Stimulated activated CD8-positive, alpha-beta memory T cell treated with anti-CD3 and anti-CD28 coated beads, Interleukin-7, amount 100 ng/mL, for 4 hours (primary cell): ENCODE measurements around the gene IER2.
"Not testable (repeated sequence)": the region's sequence is repeated elsewhere in the genome, so short reads cannot be mapped to it uniquely, and the experiment has no call there.

Experiments used
- DNase-seq, 2 donors: peaks; one replicate each; pipeline ENCODE4 v3.0.0-alpha.2; 2020; ENCODE audit warnings: low read depth in 2 of 2

Gene IER2

DNA sequence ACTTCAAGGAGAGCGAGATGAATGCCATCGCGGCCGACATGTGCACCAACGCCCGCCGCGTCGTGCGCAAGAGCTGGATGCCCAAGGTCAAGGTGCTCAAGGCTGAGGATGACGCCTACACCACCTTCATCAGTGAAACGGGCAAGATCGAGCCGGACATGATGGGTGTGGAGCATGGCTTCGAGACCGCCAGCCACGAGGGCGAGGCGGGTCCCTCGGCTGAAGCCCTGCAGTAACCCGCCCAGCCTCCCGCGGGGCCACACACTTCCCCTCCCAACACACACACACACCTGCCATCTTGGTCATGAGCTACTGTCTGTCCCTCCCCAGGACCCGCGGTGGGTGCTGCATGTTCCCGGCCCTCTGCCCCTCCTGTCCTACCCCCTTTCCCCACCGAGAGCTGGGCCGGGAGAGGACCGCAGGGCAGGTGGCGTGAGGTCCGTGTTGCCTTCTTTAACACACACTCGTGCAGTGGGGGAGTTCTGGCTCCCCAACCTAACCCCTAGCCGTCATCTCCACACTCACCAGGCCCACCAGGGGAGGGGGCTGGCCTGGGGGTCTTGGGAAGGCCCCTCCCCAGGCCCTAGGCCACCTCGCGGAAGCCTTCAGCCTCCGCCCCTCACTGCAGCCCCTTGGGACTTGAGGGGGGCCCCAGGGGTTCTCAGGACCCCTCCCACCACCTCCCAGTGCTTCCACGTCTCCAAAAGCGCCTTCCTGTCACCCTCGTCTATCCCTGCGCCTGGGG is 11.9 kb upstream of the IER2 start:
- no peak for DNase-seq

DNA sequence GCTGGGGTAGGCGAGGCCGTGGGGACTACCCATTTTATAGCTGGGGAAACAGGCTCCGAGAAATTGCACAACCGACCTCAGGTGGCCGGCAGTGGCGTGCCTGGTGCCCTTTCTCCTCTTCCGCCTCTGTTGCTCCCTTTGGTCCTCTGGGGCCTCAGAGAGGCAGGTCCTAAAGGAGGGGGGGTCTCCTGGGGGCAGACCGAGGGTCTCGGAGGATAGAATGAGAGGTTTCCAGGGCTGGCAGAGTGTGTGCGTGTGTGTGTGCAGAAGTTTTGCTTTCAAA is 11.4 kb upstream of the IER2 start:
- DNase-seq: no peak

DNA sequence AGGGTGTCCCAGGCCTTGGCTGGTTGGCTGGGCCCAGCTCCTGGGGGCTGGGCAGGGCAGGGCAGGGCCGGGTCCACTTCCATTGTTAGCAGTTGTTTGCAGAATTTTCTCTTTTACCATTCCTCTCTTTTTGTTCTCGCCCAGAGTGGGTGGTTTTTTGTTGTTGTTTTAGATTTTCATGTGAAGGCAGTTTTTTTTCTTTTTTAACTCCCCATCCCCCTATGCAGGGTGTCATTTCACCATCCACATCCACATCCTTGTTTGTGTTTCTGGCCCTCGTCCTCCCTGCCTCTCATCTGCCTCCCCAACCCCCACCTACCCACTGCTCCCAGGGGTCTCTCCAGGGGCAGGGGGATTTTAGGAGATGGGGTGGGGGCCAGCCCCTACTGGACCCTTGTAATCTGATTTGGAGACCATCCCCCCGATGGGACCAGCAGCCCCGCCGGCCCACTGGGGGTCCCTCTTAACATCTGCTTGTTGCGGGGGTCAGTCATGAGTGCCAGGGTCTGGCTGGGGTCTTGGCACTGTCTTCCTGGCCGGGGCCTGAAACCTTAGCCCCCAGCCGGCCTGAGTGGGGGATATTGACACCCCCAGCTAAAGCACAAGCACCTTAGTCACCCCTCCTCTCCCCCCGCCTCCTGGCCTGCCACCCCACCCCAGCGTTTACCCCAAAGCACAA is 10.4 kb upstream of the IER2 start:
- DNase-seq: no peak

DNA sequence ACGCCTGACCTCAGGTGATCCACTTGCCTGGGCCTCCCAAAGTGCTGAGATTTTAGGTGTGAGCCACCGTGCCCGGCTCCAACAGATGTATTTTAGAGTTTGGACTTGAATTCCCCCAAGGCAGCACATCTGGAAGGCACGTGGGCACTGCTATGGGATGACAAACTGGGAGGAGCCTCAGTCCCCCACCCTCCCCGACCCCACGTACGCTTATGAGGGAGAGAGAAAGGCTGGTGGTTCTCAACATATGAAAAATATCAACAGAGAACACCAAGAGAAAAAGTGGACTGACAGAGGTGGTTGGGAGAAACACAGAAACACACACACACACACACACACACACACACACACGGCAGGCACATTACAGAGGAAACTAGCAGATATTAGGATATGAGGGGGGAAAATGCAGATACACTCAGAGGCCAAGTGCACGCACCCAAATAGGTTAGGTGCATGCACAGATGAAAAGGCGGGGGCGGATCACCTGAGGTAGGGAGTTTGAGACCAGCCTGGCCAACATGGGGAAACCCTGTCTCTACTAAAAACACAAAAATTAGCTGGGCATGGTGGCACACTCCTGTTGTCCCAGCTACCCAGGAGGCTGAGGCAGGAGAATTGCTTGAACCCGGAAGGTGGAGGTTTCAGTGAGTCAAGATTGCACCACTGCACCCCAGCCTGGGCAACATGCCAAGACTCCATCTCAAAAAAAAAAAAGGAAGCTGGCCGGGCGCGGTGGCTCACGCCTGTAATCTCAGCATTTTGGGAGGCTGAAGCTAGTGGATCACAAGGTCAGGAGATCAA is 3.2 kb upstream of the IER2 start:
- DNase-seq: no peak

DNA sequence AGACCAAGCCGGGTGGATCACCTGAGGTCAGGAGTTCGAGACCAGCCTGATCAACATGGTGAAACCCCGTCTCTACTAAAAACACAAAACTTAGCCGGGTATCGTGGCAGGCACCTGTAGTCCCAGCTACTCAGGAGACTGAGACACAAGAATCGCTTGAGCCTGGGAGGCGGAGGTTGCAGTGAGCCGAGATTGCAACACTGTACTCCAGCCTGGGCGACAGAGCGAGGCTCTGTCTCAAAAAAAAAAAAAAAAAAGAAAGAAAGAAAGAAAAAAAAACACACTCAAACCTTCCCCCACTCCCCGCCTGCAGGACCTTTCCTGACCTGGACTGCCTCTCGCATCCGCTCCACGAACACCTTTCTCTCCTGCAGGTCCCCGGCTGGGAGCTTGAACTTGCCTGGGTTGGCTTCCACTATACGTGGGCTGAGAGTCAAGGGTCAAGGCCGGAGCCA is 1.0 kb upstream of the IER2 start:
- DNase-seq: not testable (repeated sequence)

DNA sequence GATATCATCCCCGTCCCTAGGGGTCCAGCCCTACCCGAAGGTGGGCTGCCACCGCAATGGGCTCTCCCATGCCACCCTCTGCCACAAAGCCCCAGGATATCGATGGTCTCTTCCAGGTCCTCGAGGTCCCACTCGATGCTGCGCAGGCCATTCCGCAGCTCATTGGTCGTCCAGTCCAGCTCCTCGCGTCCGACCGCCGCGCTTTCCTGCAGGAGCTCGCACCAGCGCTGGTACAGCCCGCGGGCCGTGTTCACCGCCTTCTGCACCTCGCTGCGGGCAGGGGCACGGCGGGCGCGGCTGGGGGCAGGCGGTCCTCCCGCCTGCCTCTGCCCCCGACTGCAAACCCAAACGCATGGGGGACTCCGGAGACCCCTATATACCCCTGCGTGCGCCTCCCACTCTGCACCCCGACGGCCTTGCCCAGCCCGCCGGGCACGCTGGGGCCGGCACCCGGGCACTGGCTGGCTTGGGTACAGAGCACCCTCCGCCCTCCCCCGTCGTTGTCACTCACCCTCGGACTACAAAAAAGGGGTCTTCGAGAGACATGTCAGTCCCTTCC is 504 bp upstream of the IER2 start:
- DNase-seq: no peak

DNA sequence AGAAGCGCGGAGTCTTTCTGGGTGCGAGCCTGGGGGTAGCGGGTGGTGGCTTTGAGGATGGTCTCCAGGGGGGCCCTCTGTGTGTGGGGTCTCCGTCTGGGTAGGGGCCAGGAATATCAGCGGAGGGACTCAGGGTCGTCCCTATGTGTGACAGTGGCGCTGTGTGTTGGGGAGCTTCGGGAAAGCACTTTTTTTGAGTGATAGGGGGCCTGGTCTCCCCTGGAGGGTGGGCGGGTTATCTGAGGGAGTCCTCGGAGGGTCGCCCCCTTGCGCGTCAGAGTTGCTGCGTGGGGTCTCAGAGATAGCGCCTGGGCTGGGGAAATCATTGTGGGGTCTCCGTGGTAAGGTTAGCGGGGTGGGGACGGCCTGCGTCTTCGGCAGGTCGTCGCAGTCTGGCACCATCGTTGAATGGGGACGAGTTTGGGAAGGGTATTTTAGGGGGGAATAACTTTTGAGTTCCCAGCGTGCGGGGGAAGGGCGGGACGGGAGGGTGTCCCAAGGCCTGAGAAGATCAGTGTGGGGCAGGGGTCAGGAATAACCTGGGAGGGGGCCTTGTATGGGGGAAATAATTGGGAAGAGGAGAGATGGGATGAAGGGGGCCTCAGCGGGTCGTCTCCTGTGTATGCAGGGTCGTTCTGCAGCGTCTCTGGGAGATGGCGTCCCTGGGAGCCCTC is 857 bp downstream of the IER2 start:
- DNase-seq: no peak

DNA sequence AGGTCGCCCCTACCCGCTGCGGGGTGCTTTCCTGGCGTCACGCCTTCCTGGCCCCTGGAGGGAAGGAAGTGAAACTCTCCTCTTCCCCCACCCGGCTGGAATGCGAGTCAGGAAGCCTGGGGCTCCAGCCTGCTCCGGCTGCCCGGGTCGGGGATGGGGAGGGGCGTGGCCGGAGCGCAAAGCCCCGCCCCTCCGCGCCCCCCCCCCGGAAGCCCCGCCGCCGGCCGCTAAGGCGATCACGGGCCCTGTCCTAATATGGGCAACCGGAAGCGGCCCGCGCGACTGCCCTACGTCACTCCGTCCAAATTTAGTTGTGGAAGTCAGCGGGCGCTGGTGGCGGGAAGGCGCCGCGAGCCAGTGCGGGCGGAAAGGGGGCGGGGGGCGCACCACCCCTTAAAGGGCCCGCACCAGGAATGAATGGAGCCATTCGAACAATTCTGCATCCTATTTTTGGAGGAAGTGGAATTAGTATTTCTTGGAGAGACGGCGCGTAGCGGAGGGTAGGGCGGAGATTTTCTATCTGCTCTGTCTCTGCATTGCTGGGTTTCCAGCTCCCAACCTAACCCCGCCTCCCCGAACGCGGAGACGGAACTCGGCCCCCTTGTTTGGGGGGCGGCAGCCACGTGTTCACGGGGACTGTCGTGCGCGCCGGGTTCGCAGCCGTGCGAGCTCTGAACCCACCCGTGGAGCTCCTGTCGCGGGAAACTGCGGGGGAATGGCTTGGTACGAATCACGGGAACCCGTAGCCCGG is 1.6 kb downstream of the IER2 start:
- DNase-seq: peak; percentile 93 to 96

DNA sequence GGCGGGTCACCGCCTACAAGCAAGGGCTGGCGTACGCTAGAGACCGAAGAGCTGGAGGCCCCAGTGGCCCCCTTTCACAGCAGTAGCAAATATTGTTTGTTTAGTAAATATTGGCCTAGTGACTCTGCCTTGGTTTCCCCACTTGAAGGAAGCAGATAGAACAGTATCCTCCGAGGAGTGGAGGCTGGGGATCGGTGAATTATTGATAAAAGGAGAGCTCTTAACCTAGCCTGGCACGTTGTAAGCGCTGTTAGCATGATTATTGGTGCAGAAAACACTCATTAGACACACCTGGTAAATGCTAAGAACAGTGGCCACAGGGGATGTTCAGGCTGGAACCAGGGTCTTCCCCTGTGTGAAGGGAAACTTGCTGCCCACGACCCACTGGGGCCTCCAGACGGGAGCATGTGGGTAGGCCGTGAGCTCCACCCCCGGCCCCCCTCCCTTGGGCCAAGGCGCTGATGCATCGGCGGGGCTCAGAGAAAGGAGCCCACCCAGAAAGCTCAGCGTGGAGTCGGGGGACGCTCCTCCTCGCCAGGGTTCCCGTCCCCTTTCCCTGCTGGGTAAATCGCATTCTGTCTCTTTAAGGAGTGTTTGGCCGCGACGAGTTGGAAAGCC is 2.3 kb downstream of the IER2 start:
- no peak for DNase-seq

DNA sequence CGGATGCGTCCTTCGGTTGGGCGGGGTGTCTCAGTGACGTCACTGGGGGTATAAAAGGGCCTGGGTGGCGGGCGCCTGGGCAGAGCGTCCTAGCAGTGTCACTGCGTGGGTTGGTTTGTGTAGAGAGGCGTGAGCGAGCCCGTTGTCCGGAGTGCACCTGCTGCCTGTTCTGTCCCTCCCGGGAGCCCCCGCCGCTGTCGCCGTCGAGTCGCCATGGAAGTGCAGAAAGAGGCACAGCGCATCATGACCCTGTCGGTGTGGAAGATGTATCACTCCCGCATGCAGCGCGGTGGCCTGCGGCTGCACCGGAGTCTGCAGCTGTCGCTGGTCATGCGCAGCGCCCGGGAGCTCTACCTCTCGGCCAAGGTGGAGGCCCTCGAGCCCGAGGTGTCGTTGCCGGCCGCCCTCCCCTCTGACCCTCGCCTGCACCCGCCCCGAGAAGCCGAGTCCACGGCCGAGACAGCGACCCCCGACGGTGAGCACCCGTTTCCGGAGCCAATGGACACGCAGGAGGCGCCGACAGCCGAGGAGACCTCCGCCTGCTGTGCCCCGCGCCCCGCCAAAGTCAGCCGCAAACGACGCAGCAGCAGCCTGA is 2.9 kb downstream of the IER2 start:
- peak; percentile 90 to 94 for DNase-seq

DNA sequence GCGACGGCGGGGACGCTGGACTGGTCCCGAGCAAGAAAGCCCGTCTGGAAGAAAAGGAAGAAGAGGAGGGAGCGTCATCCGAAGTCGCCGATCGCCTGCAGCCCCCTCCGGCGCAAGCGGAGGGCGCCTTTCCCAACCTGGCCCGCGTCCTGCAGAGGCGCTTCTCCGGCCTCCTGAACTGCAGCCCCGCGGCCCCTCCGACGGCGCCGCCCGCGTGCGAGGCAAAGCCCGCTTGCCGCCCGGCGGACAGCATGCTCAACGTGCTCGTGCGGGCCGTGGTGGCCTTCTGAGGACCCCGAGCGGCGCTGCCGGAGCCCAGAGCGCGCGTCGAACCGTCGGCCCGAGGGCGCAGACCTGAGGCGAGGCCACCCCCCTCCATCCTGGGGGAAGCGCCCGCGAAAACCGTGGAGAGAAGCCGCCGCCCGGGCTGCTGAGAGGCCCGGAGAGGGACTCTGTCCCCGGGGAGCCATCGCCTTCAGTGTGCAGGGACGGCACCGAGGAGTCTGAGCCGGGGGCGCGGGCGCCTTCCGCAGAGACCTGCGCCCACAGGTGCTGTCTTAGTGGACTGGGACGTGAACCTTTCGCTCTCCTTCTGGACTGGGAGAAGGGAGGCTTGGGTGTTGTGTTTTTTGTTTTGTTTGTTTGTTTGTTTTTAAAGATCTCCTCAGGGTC is 3.5 kb downstream of the IER2 start:
- DNase-seq: no peak

DNA sequence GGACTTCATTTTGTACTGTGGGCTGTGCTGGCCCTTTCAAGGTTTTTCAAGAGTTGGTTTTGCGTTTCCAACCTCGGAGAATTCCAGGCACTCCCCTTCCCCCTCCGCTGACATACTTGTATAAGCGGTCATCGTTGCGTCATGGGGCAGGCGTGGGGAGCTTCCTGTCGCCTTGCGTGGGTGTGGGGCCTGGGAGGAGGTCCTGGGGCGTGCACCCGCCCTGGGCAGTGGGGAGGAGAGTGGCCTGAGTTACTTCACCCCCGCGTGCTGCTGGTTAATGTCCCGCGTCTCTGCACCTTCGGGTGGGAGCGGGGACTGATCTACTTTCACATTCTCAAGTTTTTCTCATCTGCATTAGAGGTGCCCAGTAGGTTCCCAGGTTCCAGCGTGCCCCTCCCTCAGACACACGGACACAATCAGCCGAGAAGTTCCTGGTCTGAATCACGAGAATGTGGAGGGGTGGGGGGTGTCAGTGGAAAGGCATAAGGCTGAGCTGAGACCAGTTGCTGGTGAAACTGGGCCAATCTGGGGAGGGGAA is 4.1 kb downstream of the IER2 start:
- peak; percentile 61 to 64 for DNase-seq

DNA sequence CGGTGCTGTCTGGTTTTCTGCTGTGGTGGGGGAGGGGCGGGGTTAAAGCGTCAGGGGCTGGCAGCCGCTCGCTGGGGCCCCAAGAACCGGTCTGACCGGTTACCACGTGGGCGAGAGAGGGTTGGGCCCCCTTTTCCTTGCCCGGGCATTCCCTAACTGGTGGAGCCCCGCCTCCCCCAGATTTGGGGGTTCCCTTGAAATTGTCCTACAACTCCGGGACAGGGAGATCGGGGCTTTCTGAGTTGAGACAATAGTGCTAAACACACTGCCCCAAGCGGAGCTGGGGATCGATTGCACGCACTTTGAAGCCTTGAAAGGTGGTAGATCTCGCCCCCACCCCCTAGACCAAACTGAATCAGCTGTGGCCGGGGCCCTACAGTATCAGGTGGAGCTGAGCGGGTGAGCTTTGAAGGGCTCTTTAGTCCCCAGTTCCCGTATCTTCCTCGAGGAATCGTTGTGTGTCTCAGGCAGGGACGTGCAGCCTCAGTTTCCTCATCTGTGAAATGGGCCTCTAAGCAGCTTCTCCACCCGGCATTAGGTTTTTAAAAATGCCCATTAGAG is 4.8 kb downstream of the IER2 start:
- peak; percentile 72 to 75 for DNase-seq

DNA sequence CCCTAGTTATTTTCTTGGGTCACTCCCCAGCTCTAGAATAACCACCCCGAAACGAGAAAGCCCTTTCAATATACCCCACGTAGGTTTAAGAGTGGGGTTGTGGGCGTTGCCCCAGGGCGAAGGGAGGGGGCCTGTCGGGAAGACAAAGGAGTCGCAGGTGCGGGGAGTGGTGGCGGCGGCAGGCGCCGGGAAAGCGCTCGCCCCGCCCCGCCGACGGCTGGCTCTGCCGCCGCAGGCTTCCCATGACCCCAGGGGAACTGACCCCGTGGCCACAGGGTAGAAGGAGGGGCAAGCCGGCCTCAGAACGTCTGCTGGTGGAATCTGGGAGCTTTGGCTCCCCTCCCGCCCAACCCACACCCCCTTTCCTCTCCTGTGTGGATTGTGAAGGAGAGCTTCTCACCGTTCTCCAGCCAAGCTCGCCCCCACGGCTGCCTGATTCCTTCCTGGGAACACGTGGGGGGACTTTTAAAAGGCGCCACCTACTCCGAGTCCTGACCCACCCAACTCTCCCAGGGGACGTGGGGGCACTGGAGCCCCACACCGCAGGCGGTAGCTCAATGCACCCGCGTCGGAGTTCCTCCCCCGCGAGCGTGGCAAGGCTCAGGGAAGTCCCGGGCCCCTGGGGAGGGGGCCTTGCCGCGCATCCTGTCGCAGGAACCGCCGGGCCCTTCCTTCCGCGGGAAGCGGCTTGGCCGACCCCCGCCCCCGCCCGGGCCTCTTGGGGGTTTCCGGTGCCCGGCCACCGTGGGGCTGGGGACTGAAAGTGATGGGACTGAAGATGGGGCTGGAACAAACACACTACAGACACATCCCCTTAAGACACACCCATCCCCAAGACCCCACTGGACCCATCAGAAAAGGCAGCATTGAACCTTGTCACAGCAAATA is 5.5 kb downstream of the IER2 start:
- peak; percentile 49 to 71 for DNase-seq

DNA sequence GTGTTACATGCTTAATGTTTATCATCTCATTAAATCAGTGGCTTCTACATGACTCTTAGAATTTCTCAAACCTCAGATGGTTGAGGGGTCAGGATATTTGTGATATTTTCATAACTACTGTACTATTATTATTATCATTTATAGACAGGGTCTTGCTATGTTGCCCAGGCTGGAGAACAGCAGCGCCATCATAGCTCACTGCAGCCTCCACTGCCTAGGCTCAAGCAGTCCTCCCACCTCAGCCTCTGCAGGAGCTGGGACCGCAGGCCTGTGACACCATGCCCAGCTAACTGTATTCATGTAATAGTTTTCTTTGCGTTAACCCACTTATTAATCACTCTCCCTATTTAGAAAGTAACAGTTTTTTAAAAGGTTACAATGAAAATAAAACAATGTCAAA is 9.5 kb downstream of the IER2 start:
- DNase-seq: no peak

DNA sequence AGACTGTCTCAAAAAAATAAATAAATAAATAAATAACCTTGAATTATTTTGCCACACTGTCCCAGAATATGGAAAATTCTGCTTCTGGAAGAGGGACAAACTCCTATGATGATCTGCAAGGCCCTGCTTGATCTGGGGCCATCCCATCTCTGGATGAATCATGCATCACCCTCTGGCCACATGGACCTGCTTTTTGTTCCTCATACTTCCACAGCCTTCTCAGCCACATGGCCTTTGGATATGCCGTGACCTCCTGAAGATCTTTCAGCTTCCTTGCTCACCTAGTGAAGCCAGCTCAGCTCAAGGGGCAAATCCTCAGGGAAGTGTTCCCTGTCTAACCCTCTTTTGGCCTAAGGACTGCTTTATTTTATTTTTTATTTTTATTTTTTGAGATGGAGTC is 10.3 kb downstream of the IER2 start:
- DNase-seq: no peak

DNA sequence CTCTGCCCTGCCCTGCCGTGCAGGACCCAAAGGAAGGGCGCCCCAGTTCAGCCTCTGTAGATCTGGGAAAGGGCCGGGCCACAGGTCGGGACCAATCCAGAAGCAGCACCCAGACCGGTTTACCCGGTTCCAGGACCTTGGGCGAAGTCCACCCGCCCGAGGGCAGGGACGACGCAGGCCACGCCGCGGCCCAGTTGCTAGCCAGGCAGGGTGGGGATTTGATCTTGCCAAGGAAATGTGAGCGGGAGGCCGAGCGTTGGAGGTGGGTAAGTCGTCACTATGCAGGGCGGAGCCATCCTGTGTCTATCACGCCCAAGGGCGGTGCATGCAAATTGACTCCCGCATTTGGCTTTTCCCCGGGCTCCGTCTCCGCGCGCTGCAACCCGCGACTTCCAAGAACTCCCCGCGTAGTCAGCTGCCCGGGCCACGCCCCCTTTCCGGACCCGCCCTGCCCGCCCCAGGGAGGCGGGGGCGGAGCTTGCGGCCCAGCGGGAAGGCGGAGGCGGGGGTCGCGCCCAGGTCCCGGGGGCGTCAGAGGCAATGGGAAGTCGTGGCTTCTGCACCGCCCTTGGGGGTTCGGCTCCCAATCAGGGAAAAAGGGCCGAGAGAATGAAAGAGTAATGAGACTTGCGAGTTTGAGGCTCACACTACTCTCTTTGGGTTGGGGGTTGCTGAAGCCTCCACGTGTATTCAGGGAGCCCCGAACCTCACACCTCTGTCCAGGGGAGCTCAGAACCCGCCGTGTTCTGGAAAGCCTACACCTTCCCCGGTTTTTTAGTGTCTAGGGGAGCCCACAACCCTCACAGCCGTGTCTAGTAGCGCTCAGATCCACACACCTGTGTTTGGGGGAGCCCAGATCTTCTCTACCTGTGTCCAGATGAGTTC is 12.8 kb downstream of the IER2 start:
- DNase-seq: peak; percentile 90 to 91
